Endothelial cell of umbilical vein (primary cell): ENCODE results near the gene CFTR. TPM values are rescaled to one million over a fixed set of nuclear protein-coding genes. Genes with fewer than 3 reads are reported as not detected.

Experiments used
- BruUV-seq: library from RNA; stranded (reverse); fragments of 400-500 nt; replicated peaks from 2 replicates; lab custom pipeline; 2021; lab: Mats Ljungman, UMichigan
- CTCF ChIA-PET: fragments of 300-600, 350-600 bp; sonication (Branson Sonifier 250); formaldehyde crosslinking; loops from one replicate; lab custom pipeline; 2021; ENCODE audit warnings: antibody characterized with exemption, inconsistent platforms; lab: Charles Lee
- POLR2A ChIA-PET: fragments of 300-600, 350-600 bp; sonication (Branson Sonifier 250); formaldehyde crosslinking; loops from one replicate; lab custom pipeline; 2021; ENCODE audit warnings: antibody characterized with exemption, inconsistent platforms; lab: Charles Lee
- DNase-seq: peaks from one replicate; pipeline ENCODE4 v3.0.0-alpha.2; 2011; ENCODE audit warnings: low read depth, low spot score
- FAIRE-seq: peaks from 2 replicates; lab custom pipeline; 2011; peaks lifted over from hg19 to GRCh38; lab: Jason Lieb, UNC
- H2AFZ ChIP-seq: 2 replicates; pipeline ENCODE4 v1.6.0; 2012; ENCODE audit warnings: low read depth, low read length, control low read depth, inconsistent platforms
- H3K27ac ChIP-seq: 2 replicates; pipeline ENCODE4 v1.5.1; 2011; ENCODE audit warnings: low read depth, mild to moderate bottlenecking, control low read depth, low read length, moderate library complexity; ENCODE audit not compliant: insufficient read depth
- H3K27me3 ChIP-seq, 2 experiments: 2 replicates each; pipeline versions ENCODE4 v1.6.0 to v1.6.1; 2011; ENCODE audit warnings: low read length in 2 of 2, mixed read lengths in 1 of 2; ENCODE audit not compliant: control insufficient read depth in 2 of 2, insufficient read depth in 2 of 2
- H3K36me3 ChIP-seq, 2 experiments: 2 replicates in 1 of 2; 3 replicates in 1 of 2; pipeline ENCODE4 v1.5.1; 2011; ENCODE audit warnings: low read length in 2 of 2, mild to moderate bottlenecking in 1 of 2, moderate library complexity in 1 of 2; ENCODE audit not compliant: control insufficient read depth in 2 of 2, insufficient read depth in 2 of 2; ENCODE audit errors: extremely low read depth in 1 of 2
- H3K4me1 ChIP-seq: 3 replicates; pipeline ENCODE4 v1.5.1; 2011; ENCODE audit warnings: mild to moderate bottlenecking, low read length; ENCODE audit not compliant: control insufficient read depth, insufficient read depth; ENCODE audit errors: extremely low read depth
- H3K4me2 ChIP-seq: 2 replicates; pipeline ENCODE4 v1.6.1; 2011; ENCODE audit warnings: low read length, control low read depth, mixed read lengths; ENCODE audit not compliant: insufficient read depth
- H3K4me3 ChIP-seq, 3 experiments: fragments of 200-600 bp in 1 of 3; sonication (generic), shearing (Covaris generic) in 1 of 3; replicated peaks in 1 of 3; 2 replicates each; pipeline ENCODE4 v1.5.1; 2011 to 2016; ENCODE audit warnings: control low read depth in 3 of 3, low read length in 3 of 3, mild to moderate bottlenecking in 2 of 3, inconsistent platforms in 1 of 3, low read depth in 1 of 3, moderate library complexity in 1 of 3; ENCODE audit not compliant: insufficient read depth in 1 of 3
- H3K79me2 ChIP-seq: 2 replicates; pipeline ENCODE4 v1.6.0; 2012; ENCODE audit warnings: low read length, inconsistent platforms; ENCODE audit not compliant: control insufficient read depth, insufficient read depth
- H3K9ac ChIP-seq: replicated peaks from 2 replicates; pipeline ENCODE3; 2011; ENCODE audit warnings: low read length, control low read depth; ENCODE audit not compliant: insufficient read depth; ENCODE audit errors: extremely low read depth
- H3K9me1 ChIP-seq: replicated peaks from 3 replicates; pipeline ENCODE4 v1.6.0; 2011; ENCODE audit warnings: mild to moderate bottlenecking, low read length; ENCODE audit not compliant: control insufficient read depth, insufficient read depth; ENCODE audit errors: extremely low read depth
- H3K9me3 ChIP-seq: replicated peaks from 2 replicates; pipeline ENCODE4 v1.5.1; 2012; ENCODE audit warnings: low read length, inconsistent platforms; ENCODE audit not compliant: control insufficient read depth, insufficient read depth
- H4K20me1 ChIP-seq: replicated peaks from 2 replicates; pipeline ENCODE3; 2011; ENCODE audit warnings: mild to moderate bottlenecking, low read length; ENCODE audit not compliant: control insufficient read depth, insufficient read depth; ENCODE audit errors: extremely low read depth
- GATA2 ChIP-seq: IDR thresholded peaks from 2 replicates; pipeline ENCODE4 v1.7.0; 2011; ENCODE audit warnings: low read depth, mild to moderate bottlenecking, moderate library complexity, mixed read lengths, low read length; ENCODE audit not compliant: insufficient read length, insufficient read depth
- MYC ChIP-seq: IDR thresholded peaks from one replicate; pipeline ENCODE4 v1.6.1; 2011; ENCODE audit warnings: mild to moderate bottlenecking, low read depth, low read length
- POLR2AphosphoS5 ChIP-seq: IDR thresholded peaks from 2 replicates; pipeline ENCODE4 v1.6.1; 2012; ENCODE audit warnings: low read depth, mild to moderate bottlenecking, control low read depth, low read length, moderate library complexity; ENCODE audit not compliant: insufficient read depth
- dilution Hi-C: fragments of 300-500 bp; cut with MboI; formaldehyde crosslinking; loops from one replicate; pipeline ENCODE4 v1.15.0; 2019; ENCODE audit warnings: low sequenced_read_pairs; ENCODE audit not compliant: extremely low pct_ligation_motif_present
- intact Hi-C: fragments of 100-400 bp; cut with micrococcal nuclease; formaldehyde crosslinking; loops from one replicate; pipeline ENCODE4 v1.10.0; 2022
- polyA plus RNA-seq, 4 experiments: library from polyadenylated mRNA; depleted of rRNA in 3 of 4; stranded (reverse) in 3 of 4; unstranded in 1 of 4; fragments of >200 nt; gene quantifications; 2 replicates each; pipeline versions ENCODE4 v1.2.1 to v1.2.3, GENCODE V29; 2011 to 2012; ENCODE audit warnings: missing spikeins in 1 of 4
- total RNA-seq: library from RNA; stranded (reverse); gene quantifications from 2 replicates; pipeline ENCODE4 v1.2.3, GENCODE V29; 2021

The CFTR gene
- total and polyA plus RNA-seq, 2 donors (not counting 3 experiments of a cell fraction or from before 2014, with no cell fraction given) = 0.03 TPM; not detected in 1

- no peaks in the 10 kb centered on the region for H3K4me1 ChIP-seq
- BruUV-seq = no TSS peak
These were observed 143.8 kb downstream of the CFTR start for GRCh38 chr7:117623606-117624005.

GRCh38 chr7:117630501-117630900 is 150.7 kb downstream of the CFTR start:
- intact Hi-C loops = no loop called here
- Histone ChIP-seq H3K4me3 (no peak overlapping the region), H3K4me1 (no peaks in the 10 kb centered on the region), H3K9me1 (no peaks in the 10 kb centered on the region), H3K27me3 (no peaks in the 10 kb centered on the region), H4K20me1 (no peaks in the 10 kb centered on the region), H3K9me3 (no peaks in the 10 kb centered on the region), H2AFZ (peak overlapping the region; percentile 35), H3K79me2 (no peaks in the 10 kb centered on the region), H3K4me2 (no peak overlapping the region), H3K36me3 (no peaks in the 10 kb centered on the region), H3K9ac (no peak overlapping the region), H3K27ac (no peak overlapping the region)
- no peak for TF ChIP-seq MYC
- dilution Hi-C loops = no loop called here
- POLR2A ChIA-PET = no interaction called here
- DNase-seq (no peak), FAIRE-seq (no peak)
- CTCF ChIA-PET = interaction anchor here (1.5 kb wide), 1 partner anchor 10 kb away, joined by 5 read pairs; no protein-coding TSS in a partner anchor
- BruUV-seq = no TSS peak

More at GRCh38 chr7:117623606-117624005, 143.8 kb downstream of the CFTR start:
- Histone ChIP-seq H3K9me3 (no peaks in the 10 kb centered on the region), H3K27ac (no peak overlapping the region), H3K9me1 (no peaks in the 10 kb centered on the region), H3K27me3 (no peaks in the 10 kb centered on the region), H2AFZ (no peak overlapping the region), H3K9ac (no peak overlapping the region), H3K36me3 (no peaks in the 10 kb centered on the region), H4K20me1 (no peaks in the 10 kb centered on the region), H3K79me2 (no peaks in the 10 kb centered on the region), H3K4me2 (no peak overlapping the region), H3K4me3 (no peak overlapping the region)
- ChIA-PET POLR2A (no interaction called here), CTCF (interaction anchor here (1.7 kb wide), 1 partner anchor 12 kb away, joined by 6 read pairs; no protein-coding TSS in a partner anchor)
- intact Hi-C loops (no loop called here), dilution Hi-C loops (no loop called here)
- FAIRE-seq (no peak), DNase-seq (no peak)
- TF ChIP-seq POLR2AphosphoS5 = no peak
- no peak for TF ChIP-seq GATA2
